Ecto neural progenitor cell (in vitro differentiated cells): ENCODE measurements around the gene SDK1.
"Not testable (repeated sequence)": the region's sequence is repeated elsewhere in the genome, so short reads cannot be mapped to it uniquely, and the experiment has no call there.

ENCODE experiments used
- DNase-seq: peaks from one replicate; pipeline ENCODE4 v3.0.0-alpha.2; 2018; ENCODE audit warnings: low spot score

SDK1 gene

GRCh38 chr7:3955751-3956696 lies 655.0 kb downstream of the SDK1 start:
- no peak for DNase-seq

- DNase-seq = no peak
Measured at GRCh38 chr7:3956949-3957348, 655.9 kb downstream of the SDK1 start.

- no peak for DNase-seq
Measured at GRCh38 chr7:3957472-3958108, 656.5 kb downstream of the SDK1 start.

- DNase-seq = no peak
Measured at GRCh38 chr7:3958109-3958483, 657.0 kb downstream of the SDK1 start.

- no peak for DNase-seq
Measured at GRCh38 chr7:3959364-3959763, 658.3 kb downstream of the SDK1 start.

DNA sequence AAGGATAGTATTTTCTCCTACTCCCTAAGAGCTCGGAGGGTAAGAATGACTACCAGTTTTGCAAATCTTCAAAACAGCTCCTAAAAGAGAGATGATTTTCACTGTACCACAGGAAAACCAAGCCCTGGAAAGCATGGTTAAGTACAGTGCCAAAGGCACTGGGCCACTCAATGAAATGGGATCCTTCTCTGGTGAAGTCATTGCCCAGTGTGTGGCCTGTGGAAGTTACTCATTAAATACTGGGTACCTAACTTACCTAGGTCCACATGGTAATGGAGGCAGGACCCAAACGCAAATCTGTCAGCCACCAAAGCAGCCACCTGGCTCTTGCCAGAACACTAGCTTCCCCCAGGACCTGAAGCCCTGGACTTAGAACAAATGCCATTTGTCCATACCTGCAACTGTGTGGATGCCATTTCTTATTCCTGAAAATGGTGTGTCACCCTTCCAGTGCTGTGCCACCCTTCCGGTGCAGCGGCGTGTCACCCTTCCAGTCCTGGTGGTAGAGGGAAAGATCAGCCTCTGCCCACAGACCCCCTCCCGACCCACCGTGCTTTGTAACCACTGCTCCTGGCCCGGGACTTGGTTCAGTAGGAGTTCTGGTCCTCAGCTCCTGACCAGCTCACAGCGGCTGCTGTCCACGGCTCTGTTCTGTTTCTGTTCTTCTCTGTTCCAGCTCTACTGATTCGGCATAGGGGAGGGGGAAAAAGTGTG lies 659.2 kb downstream of the SDK1 start:
- no peak for DNase-seq

- no peak for DNase-seq
Measured at GRCh38 chr7:3960942-3961341, 659.9 kb downstream of the SDK1 start.

DNA sequence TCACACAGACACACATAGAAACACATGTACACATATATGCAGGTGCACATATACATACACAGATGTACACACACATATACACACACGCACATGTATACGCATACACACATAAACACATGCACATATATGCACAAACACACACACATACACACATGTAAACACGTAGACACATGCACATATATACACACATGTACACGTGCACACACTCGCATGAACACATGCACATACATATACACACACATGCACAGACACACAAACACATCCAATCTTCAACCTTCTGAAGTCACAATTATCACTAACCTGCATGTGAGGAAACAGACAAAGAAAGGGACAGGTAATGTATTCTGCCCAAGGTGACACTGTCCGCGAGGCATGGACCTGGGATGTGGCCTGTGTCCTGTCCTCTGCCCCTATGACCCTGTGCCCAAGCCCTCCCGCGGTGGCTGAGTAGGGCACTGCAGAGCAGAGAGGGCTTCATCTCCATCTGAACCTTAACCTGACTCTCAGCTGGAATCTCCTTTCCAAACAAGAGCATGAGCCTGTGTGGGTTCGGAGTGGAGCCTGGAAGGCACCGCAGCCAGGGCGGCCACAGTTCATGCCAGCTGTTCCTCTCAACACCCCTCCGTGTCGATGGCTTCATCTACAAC lies 660.9 kb downstream of the SDK1 start:
- DNase-seq = no peak

- DNase-seq = not testable (repeated sequence)
Measured at GRCh38 chr7:3963768-3964167, 662.7 kb downstream of the SDK1 start.

DNA sequence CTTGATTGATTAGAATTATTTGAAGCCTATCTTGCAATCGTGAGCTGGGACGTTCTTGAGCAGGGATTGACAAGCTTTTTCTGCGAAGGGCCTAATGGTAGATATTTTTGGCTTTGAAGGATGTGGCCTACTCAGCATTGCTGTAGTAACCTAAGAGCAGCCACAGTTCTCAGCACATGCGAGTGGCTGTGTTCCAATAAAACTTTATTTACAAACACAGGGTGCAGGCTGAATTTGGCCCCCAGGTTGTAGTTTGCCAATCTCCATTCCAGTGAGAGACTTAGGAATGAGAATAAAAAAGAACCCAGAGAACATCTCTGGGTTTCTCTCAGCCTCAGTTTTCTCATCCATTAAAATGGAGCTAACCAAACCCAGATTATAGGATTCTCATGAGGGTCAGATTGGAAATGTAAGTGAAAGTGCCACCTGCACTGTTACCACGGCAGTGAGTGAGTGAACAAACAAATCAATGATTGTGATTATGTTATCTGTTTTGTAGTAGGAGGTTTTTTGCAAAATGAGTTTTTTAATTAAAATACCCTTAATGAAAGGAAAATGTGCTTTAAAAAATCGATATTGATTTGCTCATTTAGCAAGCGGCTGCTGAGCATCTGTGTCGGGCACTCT lies 664.0 kb downstream of the SDK1 start:
- DNase-seq = no peak

DNA sequence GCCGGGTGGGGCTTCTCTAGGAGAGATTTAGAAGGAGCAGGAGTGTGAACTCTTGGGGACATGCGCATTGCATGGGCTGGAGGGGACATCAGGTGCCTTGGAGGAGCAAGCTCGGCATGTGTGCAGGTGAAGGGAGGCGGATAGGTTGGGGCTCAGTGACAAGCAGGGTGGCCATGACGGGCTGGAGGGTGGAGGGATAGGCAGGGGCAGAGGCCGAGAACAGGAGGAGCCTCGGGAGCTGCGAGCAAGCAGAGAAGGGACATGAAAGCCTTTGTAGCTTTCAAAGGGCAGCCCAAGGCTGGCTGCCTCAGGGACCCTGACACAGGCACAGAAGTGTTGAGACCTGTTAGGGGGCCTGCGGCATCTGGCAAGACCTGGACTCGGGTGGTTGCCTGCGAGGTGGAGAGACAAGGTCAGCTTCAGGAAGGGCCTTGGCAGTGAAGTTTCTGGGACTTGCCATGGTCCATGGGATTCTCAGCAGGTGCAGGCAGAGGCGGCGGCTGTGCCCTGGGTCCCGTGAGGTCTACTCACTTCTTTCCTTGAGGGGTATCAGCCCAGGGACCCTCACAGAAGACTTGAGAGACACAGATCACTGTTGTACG lies 664.8 kb downstream of the SDK1 start:
- no peak for DNase-seq

- DNase-seq = no peak
Measured at GRCh38 chr7:3968234-3968633, 667.2 kb downstream of the SDK1 start.

DNA sequence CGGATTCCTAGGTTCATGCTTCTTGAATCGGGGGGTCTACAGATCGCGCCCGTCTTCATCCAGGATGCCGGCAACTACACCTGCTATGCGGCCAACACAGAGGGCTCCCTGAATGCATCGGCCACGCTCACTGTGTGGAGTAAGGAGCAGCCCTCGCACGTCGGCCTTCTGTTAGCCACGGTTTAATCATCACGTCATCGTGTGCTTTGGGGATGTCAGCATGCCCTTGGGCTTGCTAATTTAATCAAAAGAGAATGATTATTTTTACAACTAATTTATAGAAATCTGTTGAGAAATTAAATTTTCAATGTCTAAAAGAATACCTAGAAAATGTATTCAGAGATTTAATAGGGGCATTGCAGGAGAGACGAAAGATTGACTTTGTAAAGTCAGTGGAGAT lies 668.2 kb downstream of the SDK1 start:
- no peak for DNase-seq

DNA sequence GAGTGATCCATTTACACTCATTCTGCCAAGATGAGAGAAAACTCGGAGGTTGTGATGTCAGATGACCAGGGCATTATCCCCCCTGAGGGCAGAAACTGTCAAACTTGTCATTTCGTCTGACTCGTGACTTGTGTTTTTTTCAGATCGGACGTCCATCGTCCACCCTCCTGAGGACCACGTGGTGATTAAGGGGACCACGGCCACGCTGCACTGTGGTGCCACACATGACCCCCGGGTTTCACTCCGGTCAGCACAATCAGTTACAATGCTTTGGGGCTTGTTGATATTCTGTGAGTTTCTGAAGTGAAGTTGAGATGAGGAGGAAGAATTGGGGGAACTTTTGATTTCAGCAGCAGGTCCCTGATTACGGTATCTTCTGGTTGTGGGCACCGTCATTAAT lies 670.3 kb downstream of the SDK1 start:
- no peak for DNase-seq

- DNase-seq = no peak
Measured at GRCh38 chr7:3973264-3973663, 672.2 kb downstream of the SDK1 start.

DNA sequence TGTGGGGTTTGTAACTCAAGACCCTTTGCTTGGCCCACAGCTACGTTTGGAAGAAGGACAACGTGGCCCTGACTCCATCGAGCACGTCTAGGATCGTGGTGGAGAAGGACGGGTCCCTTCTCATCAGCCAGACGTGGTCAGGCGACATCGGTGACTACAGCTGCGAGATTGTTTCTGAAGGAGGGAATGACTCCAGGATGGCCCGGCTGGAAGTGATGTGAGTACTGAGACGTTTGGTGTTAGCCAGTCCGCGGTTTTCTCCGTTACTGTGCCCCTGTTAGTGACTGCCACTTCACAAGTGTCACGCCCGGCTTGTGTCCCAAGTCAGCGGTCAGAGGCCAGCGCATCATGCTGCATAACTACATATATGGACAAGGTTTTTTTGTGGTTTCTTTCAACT lies 673.3 kb downstream of the SDK1 start:
- DNase-seq = no peak

DNA sequence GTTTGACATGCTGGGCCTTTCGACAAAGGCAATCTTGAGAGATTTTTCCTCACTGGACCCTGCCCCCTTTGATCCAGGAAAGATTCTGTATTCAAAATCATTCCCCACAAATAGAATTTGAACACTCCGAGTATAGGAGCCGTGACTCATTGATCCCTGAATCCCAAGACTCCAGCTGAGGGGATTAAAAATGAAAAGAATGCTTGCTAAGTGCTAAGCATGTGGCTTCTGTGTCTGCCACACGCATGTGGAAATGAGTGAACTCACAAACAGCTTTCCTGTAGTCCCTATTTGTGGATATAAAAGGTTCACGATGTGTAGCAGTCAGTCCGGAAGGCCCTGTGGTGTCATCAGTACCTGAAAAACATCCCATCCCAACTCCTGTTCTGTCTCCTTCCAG lies 674.3 kb downstream of the SDK1 start:
- no peak for DNase-seq

DNA sequence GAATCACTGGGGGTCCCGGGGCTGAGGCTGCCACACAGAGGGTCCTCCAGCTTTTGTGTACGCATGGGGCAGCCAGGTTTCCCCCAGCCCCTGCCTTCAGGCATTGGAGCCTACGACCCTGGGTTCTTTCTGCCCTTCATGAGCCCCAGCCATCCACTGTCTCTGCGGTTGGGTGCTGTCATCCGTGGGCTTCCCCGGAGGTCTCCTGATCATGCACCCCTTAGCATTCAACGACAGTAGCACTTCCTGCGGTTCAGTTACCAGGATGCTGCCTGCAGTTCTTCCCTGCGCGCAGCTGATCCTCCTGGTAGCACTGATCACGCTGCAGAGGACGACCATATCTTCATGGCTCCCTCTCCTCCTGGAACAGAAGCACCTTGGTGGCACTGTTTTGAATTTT lies 676.3 kb downstream of the SDK1 start:
- DNase-seq = no peak

- no peak for DNase-seq
Measured at GRCh38 chr7:3978839-3979238, 677.8 kb downstream of the SDK1 start.

DNA sequence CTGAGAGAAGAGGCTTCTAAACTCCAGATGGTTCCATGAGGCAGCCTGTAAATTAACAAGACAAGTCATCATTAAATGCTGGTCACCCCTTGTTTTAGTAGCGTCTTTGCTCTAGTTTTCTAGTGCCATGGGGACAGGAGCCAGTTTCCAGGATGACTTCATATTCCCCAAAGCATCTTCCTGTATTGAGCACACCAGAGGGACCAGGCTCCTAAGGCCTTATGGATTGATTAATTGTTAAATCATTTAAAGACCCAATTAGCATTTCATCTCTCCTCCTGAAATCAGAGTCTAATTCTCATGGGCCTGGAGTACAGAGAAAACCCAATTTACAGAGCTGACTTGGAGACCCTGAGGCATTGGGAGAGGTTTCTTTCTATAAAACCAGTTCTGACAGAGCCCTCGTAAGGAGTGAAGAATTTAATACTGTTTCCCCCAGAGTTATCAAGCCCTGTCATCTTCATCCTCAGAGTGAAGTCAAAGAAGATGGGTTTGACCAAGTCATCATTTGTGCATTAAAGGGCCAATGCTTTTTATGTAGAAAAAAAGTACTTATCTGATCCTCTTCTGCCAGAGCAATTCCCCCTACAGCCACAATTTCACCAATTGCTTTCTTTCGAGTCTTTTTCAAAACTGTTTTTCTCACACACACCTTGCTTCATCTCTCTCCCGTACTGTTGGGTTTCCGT lies 678.7 kb downstream of the SDK1 start:
- no peak for DNase-seq

- no peak for DNase-seq
Measured at GRCh38 chr7:3980300-3980643, 679.2 kb downstream of the SDK1 start.
